Kidney (tissue), 14 donors: Measurements from ENCODE around the gene DUSP8. TPM values are rescaled to one million over a fixed set of nuclear protein-coding genes. Genes with fewer than 3 reads are reported as not detected.

Source experiments
- DNase-seq, 5 donors: peaks; one replicate each; pipeline ENCODE4 v3.0.0-alpha.2; 2013 to 2020
- FAIRE-seq: peaks from 2 replicates; lab custom pipeline; 2012; peaks lifted over from hg19 to GRCh38; lab: Jason Lieb, UNC
- H3K27ac ChIP-seq, 2 donors: one replicate each; pipeline ENCODE4 v1.7.0; 2013; ENCODE audit warnings: low read depth in 2 of 2, low read length in 2 of 2, inconsistent platforms in 1 of 2
- H3K27me3 ChIP-seq: one replicate; pipeline ENCODE4 v1.7.1; 2013; ENCODE audit warnings: low read length, inconsistent platforms; ENCODE audit not compliant: control insufficient read depth, insufficient read depth
- H3K36me3 ChIP-seq, 3 donors: one replicate each; pipeline versions ENCODE4 v1.7.0 to v1.7.1; 2013; ENCODE audit warnings: low read length in 3 of 3, control low read depth in 1 of 3, inconsistent platforms in 1 of 3; ENCODE audit not compliant: insufficient read depth in 3 of 3, control insufficient read depth in 2 of 3
- H3K4me1 ChIP-seq, 3 donors: one replicate each; pipeline versions ENCODE4 v1.7.0 to v1.7.1; 2013; ENCODE audit warnings: low read length in 3 of 3, inconsistent platforms in 1 of 3, low read depth in 1 of 3; ENCODE audit not compliant: control insufficient read depth in 2 of 3, insufficient read depth in 2 of 3
- H3K4me3 ChIP-seq, 3 donors: one replicate each; pipeline versions ENCODE4 v1.7.0 to v1.8.1; 2013; ENCODE audit warnings: low read length in 3 of 3, control low read depth in 1 of 3, inconsistent platforms in 1 of 3
- H3K9ac ChIP-seq, 3 donors: one replicate each; pipeline versions ENCODE4 v1.7.0 to v1.7.1; 2013; ENCODE audit warnings: low read length in 3 of 3, control low read depth in 1 of 3, inconsistent platforms in 1 of 3
- H3K9me3 ChIP-seq, 3 donors: one replicate each; pipeline versions ENCODE4 v1.7.0 to v1.7.1; 2013; ENCODE audit warnings: low read length in 3 of 3, control low read depth in 1 of 3, inconsistent platforms in 1 of 3; ENCODE audit not compliant: control insufficient read depth in 2 of 3, insufficient read depth in 1 of 3
- intact Hi-C: fragments of 100-400 bp; cut with DNase I; formaldehyde crosslinking; loops from one replicate; pipeline ENCODE4 v1.11.1; 2022
- polyA plus RNA-seq: library from polyadenylated mRNA; stranded (reverse); fragments of 350-450 nt; fragmentation: Illumina TruSeq; extraction: RNeasy Lipid Tissue Mini Kit (QIAGEN cat#74804); gene quantifications from one replicate; pipeline ENCODE4 v1.2.3, GENCODE V29; 2014; ENCODE audit warnings: low read depth, low replicate concordance; ENCODE audit not compliant: insufficient read depth
- total RNA-seq: library from RNA; stranded (reverse); fragmentation: NEBNext Ultra II Directional; extraction: Animal tissue kit (Norgen Biotek cat#: 25700); gene quantifications from one replicate; pipeline ENCODE4 v1.2.1, GENCODE V29; 2021
- TF ChIP-seq, protein P1 (sequence below): IDR thresholded peaks from 3 replicates; pipeline ENCODE4 v1.5.1; 2012; ENCODE audit warnings: mild to moderate bottlenecking, moderate library complexity, borderline replicate concordance; ENCODE audit not compliant: insufficient read depth; ENCODE audit errors: extremely low read depth
- donor health status: control.
- donor health status: control.
- donor health status: control.
- donor health status: control.
- donor health status: control.
- donor health status: DM: yes; HTN: yes; CAD: no.
- donor health status: Normal renal cell carcinoma (clear cell type).

DUSP8 gene
- total and polyA plus RNA-seq, 2 donors from 2014 or later = 1.9 to 9.1 TPM

DNA sequence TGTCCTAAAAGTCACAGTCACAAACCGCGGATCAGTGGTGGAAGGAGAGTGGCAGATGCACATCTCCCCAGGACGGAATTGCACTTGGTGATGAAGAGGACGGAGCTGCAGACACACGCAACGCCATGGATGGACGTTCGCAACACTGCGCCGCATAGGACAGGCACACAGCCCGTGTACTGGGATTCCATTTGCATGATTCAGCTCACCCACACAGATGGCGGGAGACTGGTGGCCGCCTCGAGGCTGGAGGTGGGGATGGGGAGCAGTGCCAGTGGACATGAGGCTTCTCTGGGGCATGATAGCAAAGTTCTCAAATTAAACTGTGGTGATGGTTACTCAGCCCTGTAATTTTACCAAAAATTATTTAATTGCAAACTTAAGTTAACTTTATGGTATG lies 37.4 kb downstream of the DUSP8 start:
- intact Hi-C loops = no loop called here
- TF ChIP-seq, protein P1, sequence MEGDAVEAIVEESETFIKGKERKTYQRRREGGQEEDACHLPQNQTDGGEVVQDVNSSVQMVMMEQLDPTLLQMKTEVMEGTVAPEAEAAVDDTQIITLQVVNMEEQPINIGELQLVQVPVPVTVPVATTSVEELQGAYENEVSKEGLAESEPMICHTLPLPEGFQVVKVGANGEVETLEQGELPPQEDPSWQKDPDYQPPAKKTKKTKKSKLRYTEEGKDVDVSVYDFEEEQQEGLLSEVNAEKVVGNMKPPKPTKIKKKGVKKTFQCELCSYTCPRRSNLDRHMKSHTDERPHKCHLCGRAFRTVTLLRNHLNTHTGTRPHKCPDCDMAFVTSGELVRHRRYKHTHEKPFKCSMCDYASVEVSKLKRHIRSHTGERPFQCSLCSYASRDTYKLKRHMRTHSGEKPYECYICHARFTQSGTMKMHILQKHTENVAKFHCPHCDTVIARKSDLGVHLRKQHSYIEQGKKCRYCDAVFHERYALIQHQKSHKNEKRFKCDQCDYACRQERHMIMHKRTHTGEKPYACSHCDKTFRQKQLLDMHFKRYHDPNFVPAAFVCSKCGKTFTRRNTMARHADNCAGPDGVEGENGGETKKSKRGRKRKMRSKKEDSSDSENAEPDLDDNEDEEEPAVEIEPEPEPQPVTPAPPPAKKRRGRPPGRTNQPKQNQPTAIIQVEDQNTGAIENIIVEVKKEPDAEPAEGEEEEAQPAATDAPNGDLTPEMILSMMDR = no peak
- FAIRE-seq = no peak
- peaks cover 0 to 4% (median 0%) of the 10 kb centered on the region in 3 donors for H3K36me3 ChIP-seq
- H3K4me3 ChIP-seq = no peak overlapping the region
- H3K27ac ChIP-seq = no peak overlapping the region
- no peak for DNase-seq
- H3K9me3 ChIP-seq = no peaks in the 10 kb centered on the region
- H3K4me1 ChIP-seq = peaks cover 0 to 22% (median 7%) of the 10 kb centered on the region in 3 donors
- H3K9ac ChIP-seq = no peak overlapping the region
- H3K27me3 ChIP-seq = no peaks in the 10 kb centered on the region

- FAIRE-seq (no peak), DNase-seq (no peak)
- Histone ChIP-seq H3K27me3 (no peaks in the 10 kb centered on the region), H3K36me3 (peaks cover 0 to 4% (median 0%) of the 10 kb centered on the region in 3 donors), H3K9ac (no peak overlapping the region), H3K4me3 (no peak overlapping the region), H3K9me3 (no peaks in the 10 kb centered on the region), H3K4me1 (peaks cover 0 to 22% (median 7%) of the 10 kb centered on the region in 3 donors), H3K27ac (no peak overlapping the region)
- TF ChIP-seq, protein P1 = no peak
- intact Hi-C loops = no loop called here
Measured at GRCh38 chr11:1534171-1534570, 37.9 kb downstream of the DUSP8 start.

- DNase-seq (no peak), FAIRE-seq (no peak)
- Histone ChIP-seq H3K4me1 (peaks cover 0 to 22% (median 7%) of the 10 kb centered on the region in 3 donors), H3K36me3 (peaks cover 0 to 4% (median 0%) of the 10 kb centered on the region in 3 donors), H3K27ac (no peak overlapping the region), H3K27me3 (no peaks in the 10 kb centered on the region), H3K4me3 (no peak overlapping the region), H3K9me3 (no peaks in the 10 kb centered on the region), H3K9ac (no peak overlapping the region)
- TF ChIP-seq, protein P1 = no peak
- intact Hi-C loops = no loop called here
Measured at GRCh38 chr11:1533342-1533725, 38.7 kb downstream of the DUSP8 start.
